ENCODE data around the gene PRKAA2. TPM values are rescaled to one million over a fixed set of nuclear protein-coding genes. Genes with fewer than 3 reads are reported as not detected.

The PRKAA2 gene
- total RNA-seq, 1 donor from 2014 or later: 1.4 TPM

DNA sequence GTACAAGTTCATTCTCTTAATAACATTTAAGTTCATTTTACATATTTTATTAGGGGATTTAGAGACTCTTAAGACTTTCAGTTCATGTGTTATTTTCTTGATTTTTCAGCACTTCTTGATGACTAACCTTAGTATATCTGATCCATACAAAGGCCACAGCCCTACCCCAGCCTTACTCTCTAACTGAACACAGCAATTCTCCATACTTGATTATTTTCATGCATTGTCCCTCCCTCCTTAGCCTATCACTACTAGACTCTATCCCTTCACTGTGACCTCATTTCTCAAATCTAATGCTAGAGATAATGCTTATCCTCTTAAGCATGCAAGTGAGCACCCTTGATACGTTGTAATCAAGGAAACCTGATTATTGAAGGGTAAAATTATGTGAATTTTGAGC is 15.2 kb downstream of the PRKAA2 start:
- Histone ChIP-seq H3K4me1 (no peaks in the 10 kb centered on the region), H3K27me3 (no peaks in the 10 kb centered on the region), H3K9me3 (peaks cover 8 to 13% of the 10 kb centered on the region in 2 donors), H3K27ac (no peak overlapping the region), H3K36me3 (peaks cover 0 to 4% of the 10 kb centered on the region in 2 donors), H3K4me3 (no peak overlapping the region)
- TF ChIP-seq, protein P1, sequence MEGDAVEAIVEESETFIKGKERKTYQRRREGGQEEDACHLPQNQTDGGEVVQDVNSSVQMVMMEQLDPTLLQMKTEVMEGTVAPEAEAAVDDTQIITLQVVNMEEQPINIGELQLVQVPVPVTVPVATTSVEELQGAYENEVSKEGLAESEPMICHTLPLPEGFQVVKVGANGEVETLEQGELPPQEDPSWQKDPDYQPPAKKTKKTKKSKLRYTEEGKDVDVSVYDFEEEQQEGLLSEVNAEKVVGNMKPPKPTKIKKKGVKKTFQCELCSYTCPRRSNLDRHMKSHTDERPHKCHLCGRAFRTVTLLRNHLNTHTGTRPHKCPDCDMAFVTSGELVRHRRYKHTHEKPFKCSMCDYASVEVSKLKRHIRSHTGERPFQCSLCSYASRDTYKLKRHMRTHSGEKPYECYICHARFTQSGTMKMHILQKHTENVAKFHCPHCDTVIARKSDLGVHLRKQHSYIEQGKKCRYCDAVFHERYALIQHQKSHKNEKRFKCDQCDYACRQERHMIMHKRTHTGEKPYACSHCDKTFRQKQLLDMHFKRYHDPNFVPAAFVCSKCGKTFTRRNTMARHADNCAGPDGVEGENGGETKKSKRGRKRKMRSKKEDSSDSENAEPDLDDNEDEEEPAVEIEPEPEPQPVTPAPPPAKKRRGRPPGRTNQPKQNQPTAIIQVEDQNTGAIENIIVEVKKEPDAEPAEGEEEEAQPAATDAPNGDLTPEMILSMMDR (IDR thresholded peaks at IDR 0.05): no peak
- no peak for DNase-seq (ENCODE audit: low spot score in 2 of 2)
- intact Hi-C loops (cut with DNase I): no loop called here

DNA sequence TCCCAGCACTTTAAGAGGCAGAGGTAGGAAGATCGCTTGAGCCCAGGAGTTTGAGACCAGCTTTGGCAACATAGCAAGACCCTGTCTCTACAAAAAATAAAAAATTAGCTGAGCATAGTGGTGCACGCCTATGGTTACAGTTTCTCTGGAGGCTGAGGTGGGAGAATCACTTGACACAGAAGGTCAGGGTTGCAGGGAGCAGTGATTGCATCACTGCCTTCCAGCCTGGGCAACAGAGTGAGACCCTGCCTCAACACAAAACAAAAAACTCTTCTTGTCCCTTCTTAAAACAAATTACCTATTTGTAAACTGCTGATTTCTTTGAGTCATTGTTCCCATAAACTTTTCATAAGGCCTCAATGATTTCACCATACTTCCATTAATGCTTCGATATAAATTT is 18.7 kb downstream of the PRKAA2 start:
- Histone ChIP-seq H3K9me3 (no peaks in the 10 kb centered on the region), H3K4me3 (no peak overlapping the region), H3K27ac (no peak overlapping the region), H3K4me1 (no peaks in the 10 kb centered on the region), H3K36me3 (no peaks in the 10 kb centered on the region), H3K27me3 (no peaks in the 10 kb centered on the region)
- intact Hi-C loops (cut with DNase I): no loop called here
- TF ChIP-seq, protein P1 (IDR thresholded peaks at IDR 0.05): no peak
- no peak for DNase-seq (ENCODE audit: low spot score in 2 of 2)

DNA sequence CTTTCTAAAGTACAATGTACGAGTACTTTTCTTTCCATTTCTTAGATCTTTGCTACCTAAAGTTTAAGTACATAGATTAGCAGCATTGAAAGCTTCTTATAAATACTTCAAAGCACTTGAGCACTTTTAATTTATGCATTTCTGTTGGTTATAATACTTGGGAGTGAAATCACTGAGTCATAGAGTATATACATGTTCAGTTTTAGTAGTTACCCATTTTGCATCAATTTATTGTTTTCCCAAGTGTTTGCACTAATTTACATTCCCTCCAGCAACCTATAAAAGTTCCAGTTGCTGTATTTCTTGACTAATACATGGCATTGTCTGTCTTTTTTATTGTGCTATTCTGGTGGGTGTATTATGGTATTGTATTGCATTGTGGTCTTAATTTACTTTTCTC is 20.3 kb downstream of the PRKAA2 start:
- no peak for DNase-seq (ENCODE audit: low spot score in 2 of 2)
- intact Hi-C loops (cut with DNase I): no loop called here
- H3K27me3 ChIP-seq: no peaks in the 10 kb centered on the region
- no peaks in the 10 kb centered on the region for H3K9me3 ChIP-seq
- TF ChIP-seq, protein P1 (IDR thresholded peaks at IDR 0.05): no peak
- no peak overlapping the region for H3K4me3 ChIP-seq
- no peaks in the 10 kb centered on the region for H3K4me1 ChIP-seq
- H3K27ac ChIP-seq: no peak overlapping the region
- no peaks in the 10 kb centered on the region for H3K36me3 ChIP-seq

DNA sequence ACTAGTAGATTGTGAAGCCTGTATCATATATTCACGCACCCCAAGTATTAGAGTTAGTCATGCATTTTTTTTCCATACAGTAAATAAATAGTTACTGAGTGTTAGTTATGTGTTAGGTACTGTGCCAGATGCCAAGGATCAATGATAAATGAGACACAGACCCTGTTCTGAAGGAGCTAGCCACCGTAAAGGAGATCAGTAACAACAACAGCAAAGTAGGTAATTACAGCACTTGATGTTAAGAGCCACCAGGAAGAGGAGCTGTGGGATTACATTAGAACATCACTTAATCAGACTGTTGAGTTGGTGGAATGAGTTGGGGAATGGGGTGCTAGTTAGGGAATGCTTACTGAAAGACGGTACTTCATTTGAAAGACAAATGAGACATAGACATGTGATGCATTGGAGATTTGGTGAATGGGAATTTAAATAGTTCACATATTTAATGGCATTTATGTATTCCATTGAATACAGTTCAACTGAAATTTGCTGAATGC is 21.0 kb downstream of the PRKAA2 start:
- no peaks in the 10 kb centered on the region for H3K4me1 ChIP-seq
- DNase-seq (ENCODE audit: low spot score in 2 of 2): no peak
- TF ChIP-seq, protein P1 (IDR thresholded peaks at IDR 0.05): no peak
- H3K27ac ChIP-seq: no peak overlapping the region
- intact Hi-C loops (cut with DNase I): no loop called here
- no peaks in the 10 kb centered on the region for H3K27me3 ChIP-seq
- no peaks in the 10 kb centered on the region for H3K9me3 ChIP-seq
- no peak overlapping the region for H3K4me3 ChIP-seq
- H3K36me3 ChIP-seq: no peaks in the 10 kb centered on the region

DNA sequence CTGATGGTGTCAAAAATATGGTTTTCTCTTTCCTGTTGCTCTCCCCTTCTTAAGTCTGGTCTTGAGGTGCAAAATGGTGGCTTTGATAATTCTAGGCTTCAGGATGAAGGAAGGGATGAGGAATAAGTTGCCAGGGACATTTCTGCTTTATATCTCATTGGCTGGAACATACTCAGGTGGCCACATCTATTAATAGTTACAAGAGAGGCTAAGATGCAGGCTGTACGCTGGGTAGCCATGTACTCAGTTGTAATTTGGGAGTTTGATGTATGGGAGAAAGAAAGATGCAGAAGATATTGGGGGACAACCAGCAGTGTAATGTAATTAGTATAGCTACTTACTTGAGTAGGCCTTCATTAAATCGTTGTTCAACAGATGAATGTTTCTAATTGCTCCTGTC is 25.2 kb downstream of the PRKAA2 start:
- H3K9me3 ChIP-seq: no peaks in the 10 kb centered on the region
- H3K4me3 ChIP-seq: no peak overlapping the region
- DNase-seq (ENCODE audit: low spot score in 2 of 2): no peak
- H3K4me1 ChIP-seq: no peaks in the 10 kb centered on the region
- no peaks in the 10 kb centered on the region for H3K36me3 ChIP-seq
- TF ChIP-seq, protein P1 (IDR thresholded peaks at IDR 0.05): no peak
- intact Hi-C loops (cut with DNase I): no loop called here
- H3K27me3 ChIP-seq: no peaks in the 10 kb centered on the region
- H3K27ac ChIP-seq: no peak overlapping the region

DNA sequence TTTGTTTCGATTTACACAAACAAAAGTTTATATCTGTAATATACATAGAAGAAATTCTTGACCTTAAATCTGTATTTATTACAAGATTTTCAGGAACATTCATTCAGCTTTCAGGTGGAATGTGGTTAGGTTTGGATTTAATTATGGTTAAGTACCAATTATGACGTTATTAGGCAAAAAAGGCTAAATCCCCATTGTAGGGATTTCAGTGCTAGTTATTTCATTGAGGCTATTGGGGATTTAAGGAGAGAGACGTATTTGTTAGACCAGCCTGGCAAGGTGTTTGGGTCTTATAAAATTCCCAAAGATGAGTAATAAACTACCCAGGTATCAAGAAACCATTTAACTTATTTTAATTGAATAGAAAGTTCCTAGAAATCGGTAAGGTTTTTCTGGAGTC is 26.0 kb downstream of the PRKAA2 start:
- intact Hi-C loops (cut with DNase I): no loop called here
- no peaks in the 10 kb centered on the region for H3K9me3 ChIP-seq

More for the DNA sequence above, 26.0 kb downstream of the PRKAA2 start:
- no peak overlapping the region for H3K27ac ChIP-seq
- no peaks in the 10 kb centered on the region for H3K4me1 ChIP-seq
- no peak overlapping the region for H3K4me3 ChIP-seq
- TF ChIP-seq, protein P1 (IDR thresholded peaks at IDR 0.05): no peak
- no peaks in the 10 kb centered on the region for H3K27me3 ChIP-seq
- no peak for DNase-seq (ENCODE audit: low spot score in 2 of 2)
- no peaks in the 10 kb centered on the region for H3K36me3 ChIP-seq

Measured in ascending aorta (tissue), 2 donors.